Measurements from ENCODE around the gene FAM114A2.

DNA sequence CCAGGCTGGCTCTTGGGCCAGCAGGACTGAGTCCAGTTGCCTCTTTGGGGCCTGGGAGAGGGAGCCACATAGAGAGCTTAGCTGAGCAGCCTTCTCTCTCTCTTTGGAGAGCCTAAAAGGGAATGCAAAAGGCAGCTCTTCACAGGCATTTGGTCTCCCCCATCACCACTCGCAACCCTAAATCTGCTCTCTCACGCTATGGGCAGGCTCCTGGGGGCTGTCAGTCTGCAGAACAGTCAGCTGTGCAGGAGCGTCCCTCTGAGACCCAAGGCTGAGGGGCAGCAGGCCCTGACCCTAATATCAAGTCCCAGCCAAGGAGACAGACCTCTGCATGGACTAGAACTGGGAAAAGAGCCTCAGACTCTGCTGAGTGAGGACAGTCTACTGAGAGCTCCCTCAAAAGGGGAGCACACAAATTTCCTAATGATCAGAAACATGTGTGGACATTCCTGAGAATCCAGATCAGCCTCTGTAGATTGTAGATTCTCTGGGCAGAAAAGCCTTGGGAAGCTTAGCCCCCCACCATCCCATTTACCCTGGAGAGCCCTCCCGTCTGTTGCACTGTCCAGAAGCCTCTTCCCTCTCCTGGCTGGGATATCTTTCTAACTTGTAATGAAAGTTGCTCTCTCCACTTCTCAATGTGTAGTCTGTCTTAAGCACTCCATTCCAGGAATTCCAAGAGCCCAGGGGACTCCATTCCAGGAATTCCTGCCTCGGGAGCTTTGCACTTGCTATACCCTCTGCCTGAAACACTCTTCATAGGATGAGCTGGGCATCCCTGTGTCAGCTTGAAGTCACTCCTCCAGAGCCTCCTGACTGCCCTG is 79.4 kb downstream of the FAM114A2 start:
- TF ChIP-seq POLR2A (IDR thresholded peaks at IDR 0.05) = no peak
- TF ChIP-seq, protein P1, sequence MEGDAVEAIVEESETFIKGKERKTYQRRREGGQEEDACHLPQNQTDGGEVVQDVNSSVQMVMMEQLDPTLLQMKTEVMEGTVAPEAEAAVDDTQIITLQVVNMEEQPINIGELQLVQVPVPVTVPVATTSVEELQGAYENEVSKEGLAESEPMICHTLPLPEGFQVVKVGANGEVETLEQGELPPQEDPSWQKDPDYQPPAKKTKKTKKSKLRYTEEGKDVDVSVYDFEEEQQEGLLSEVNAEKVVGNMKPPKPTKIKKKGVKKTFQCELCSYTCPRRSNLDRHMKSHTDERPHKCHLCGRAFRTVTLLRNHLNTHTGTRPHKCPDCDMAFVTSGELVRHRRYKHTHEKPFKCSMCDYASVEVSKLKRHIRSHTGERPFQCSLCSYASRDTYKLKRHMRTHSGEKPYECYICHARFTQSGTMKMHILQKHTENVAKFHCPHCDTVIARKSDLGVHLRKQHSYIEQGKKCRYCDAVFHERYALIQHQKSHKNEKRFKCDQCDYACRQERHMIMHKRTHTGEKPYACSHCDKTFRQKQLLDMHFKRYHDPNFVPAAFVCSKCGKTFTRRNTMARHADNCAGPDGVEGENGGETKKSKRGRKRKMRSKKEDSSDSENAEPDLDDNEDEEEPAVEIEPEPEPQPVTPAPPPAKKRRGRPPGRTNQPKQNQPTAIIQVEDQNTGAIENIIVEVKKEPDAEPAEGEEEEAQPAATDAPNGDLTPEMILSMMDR (IDR thresholded peaks at IDR 0.05) = no peak
